Ishikawa (cell line): Measurements from ENCODE around the gene PNPLA7.
A peak's percentile ranks its signal among the peaks of the same experiment; 100 is the strongest.

Source experiments
- CEBPB ChIP-seq: IDR thresholded peaks from 2 replicates; pipeline ENCODE4 v1.6.1; 2012
- EGR1 ChIP-seq: IDR thresholded peaks from 2 replicates; pipeline ENCODE4 v1.6.1; 2012
- EP300 ChIP-seq: IDR thresholded peaks from 2 replicates; pipeline ENCODE4 v1.6.1; 2012; ENCODE audit warnings: borderline replicate concordance
- FOXM1 ChIP-seq: IDR thresholded peaks from 2 replicates; pipeline ENCODE4 v1.6.1; 2012; ENCODE audit warnings: low read depth, borderline replicate concordance
- MAX ChIP-seq: IDR thresholded peaks from 2 replicates; pipeline ENCODE4 v1.6.1; 2012
- NFIC ChIP-seq: IDR thresholded peaks from 2 replicates; pipeline ENCODE4 v1.6.1; 2012
- TCF12 ChIP-seq: IDR thresholded peaks from 2 replicates; pipeline ENCODE4 v1.6.1; 2012; ENCODE audit warnings: low read depth
- TEAD4 ChIP-seq: IDR thresholded peaks from 2 replicates; pipeline ENCODE4 v1.6.1; 2012
- ZBTB7A ChIP-seq: IDR thresholded peaks from 2 replicates; pipeline ENCODE4 v1.6.1; 2012; ENCODE audit warnings: low read depth

Gene PNPLA7

DNA sequence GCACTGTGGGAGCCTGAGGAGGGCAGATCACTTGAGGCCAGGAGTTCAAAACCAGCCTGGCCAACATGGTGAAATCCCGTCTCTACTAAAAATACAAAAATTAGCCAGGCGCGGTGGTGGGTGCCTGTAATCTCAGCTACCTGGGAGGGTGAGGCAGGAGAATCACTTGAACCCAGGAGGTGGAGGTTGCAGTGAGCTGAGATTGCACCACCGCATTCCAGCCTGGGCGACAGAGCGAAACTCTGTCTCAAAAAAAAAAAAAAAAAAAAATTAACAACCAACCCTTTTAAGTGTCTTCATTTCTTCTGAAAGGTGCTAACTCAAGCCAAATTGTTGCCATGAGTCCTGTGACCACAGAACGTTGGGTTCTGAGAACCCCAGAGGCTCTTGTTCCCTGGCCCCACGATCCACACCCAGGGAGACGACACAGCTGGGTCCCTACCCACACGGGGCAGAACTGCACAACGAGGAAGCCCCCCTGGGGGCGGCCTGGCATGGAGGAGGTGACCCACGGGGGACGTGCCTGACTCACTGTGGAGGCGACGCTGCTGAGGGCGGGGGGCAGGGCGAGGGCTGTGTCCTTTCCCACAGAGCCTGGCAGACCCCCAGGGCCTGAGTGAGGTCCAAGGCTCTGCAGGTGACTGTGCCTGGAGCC is 139.8 kb downstream of the PNPLA7 start:
- TF ChIP-seq EGR1 (peak; percentile 48; the same call in 1 of the 2 replicates), MAX (peak; percentile 33; the same call in 1 of the 2 replicates), FOXM1 (peak; percentile 89), CEBPB (peak; percentile 92), TEAD4 (peak; percentile 68), NFIC (peak; percentile 91), EP300 (peak; percentile 91), ZBTB7A (peak; percentile 98), TCF12 (peak; percentile 94)
